ENCODE results near the gene CEBPA. TPM values are rescaled to one million over a fixed set of nuclear protein-coding genes. Genes with fewer than 3 reads are reported as not detected.

The CEBPA gene
- total and polyA plus RNA-seq, 2 experiments from 2014 or later: 2.4 to 6.2 TPM

DNA sequence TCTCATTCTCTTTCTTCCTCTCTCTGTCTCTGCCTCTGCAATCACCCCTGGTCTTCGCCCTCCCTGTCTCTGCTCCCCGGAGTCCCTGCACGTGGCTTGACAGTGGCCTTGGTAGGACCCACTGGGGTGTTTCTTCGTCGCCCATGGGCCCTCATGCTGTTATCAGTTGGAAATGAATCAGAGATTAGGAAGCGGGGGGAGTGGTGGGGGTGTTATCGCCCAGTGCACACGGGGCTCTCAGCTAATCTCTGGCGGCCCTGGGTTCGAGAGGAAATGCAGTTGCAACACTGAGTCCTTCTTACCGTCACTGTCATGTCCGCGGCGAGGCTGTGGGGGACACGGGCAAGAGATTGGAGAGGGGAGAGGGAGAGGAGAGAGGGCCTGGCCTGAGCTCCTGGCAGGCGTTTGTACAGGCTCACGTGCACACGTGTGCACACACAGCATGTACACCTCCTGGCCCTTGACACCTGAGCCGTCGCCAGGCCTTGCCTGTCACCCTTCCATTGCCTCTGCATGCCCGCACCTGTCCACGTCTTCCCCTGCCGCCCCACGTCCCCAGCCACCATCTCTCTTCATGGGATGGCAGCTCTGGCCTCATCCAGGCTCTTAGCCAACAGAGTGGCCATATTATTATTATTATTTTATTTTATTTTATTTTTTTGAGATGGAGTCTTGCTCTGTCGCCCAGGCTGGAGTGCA, 38.9 kb downstream of the CEBPA start:
- no peaks in the 10 kb centered on the region for H3K9me3 ChIP-seq (ENCODE audit: low read depth)
- no peak overlapping the region for H3K27ac ChIP-seq
- no peak for DNase-seq (ENCODE audit: low read depth in 1 of 2, low spot score in 1 of 2)
- no peak overlapping the region for H3K4me3 ChIP-seq
- H3K4me1 ChIP-seq (ENCODE audit: low read depth): peaks cover 5% of the 10 kb centered on the region
- TF ChIP-seq, protein P1, sequence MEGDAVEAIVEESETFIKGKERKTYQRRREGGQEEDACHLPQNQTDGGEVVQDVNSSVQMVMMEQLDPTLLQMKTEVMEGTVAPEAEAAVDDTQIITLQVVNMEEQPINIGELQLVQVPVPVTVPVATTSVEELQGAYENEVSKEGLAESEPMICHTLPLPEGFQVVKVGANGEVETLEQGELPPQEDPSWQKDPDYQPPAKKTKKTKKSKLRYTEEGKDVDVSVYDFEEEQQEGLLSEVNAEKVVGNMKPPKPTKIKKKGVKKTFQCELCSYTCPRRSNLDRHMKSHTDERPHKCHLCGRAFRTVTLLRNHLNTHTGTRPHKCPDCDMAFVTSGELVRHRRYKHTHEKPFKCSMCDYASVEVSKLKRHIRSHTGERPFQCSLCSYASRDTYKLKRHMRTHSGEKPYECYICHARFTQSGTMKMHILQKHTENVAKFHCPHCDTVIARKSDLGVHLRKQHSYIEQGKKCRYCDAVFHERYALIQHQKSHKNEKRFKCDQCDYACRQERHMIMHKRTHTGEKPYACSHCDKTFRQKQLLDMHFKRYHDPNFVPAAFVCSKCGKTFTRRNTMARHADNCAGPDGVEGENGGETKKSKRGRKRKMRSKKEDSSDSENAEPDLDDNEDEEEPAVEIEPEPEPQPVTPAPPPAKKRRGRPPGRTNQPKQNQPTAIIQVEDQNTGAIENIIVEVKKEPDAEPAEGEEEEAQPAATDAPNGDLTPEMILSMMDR (IDR thresholded peaks at IDR 0.05; ENCODE audit: low read depth, low read length): no peak
- no peaks in the 10 kb centered on the region for H3K27me3 ChIP-seq
- H3K36me3 ChIP-seq: no peaks in the 10 kb centered on the region

DNA sequence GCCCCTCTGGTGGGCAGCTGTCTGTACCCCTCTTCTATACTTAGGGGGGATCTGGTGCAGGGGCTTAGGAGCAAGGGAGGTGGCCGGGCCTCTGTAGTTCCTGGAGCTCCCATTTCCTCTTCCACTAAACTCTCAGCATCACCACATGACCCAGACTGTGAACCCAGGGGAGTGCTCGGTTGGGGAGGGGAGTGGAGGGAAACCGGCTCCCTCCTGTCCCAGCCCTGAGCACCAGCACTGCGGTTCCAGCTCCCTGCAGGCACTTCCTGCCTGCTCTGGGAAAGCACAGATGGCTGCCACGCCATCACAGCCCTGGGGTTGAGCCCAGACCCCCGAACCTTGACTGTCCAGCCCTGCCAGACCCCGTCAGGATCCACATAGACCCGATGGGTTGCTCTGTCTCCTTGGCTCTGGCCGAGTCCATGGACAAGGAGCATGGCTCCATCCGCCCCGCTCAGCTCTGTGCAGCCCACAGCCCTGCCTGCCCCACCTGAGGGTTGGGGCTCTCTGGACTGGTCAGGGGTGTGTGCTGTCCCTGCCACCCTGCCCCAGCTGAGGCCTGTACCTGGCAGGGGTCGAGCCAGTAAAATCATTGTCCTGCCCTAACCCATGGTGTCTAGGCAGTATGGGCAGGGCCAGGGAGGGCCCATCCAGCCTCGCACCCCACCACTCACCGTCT, 40.7 kb downstream of the CEBPA start:
- no peak overlapping the region for H3K27ac ChIP-seq
- no peaks in the 10 kb centered on the region for H3K9me3 ChIP-seq (ENCODE audit: low read depth)
- TF ChIP-seq, protein P1 (IDR thresholded peaks at IDR 0.05; ENCODE audit: low read depth, low read length): no peak
- no peak overlapping the region for H3K4me3 ChIP-seq
- no peaks in the 10 kb centered on the region for H3K36me3 ChIP-seq
- H3K27me3 ChIP-seq: no peaks in the 10 kb centered on the region
- no peaks in the 10 kb centered on the region for H3K4me1 ChIP-seq (ENCODE audit: low read depth)
- no peak for DNase-seq (ENCODE audit: low read depth in 1 of 2, low spot score in 1 of 2)

DNA sequence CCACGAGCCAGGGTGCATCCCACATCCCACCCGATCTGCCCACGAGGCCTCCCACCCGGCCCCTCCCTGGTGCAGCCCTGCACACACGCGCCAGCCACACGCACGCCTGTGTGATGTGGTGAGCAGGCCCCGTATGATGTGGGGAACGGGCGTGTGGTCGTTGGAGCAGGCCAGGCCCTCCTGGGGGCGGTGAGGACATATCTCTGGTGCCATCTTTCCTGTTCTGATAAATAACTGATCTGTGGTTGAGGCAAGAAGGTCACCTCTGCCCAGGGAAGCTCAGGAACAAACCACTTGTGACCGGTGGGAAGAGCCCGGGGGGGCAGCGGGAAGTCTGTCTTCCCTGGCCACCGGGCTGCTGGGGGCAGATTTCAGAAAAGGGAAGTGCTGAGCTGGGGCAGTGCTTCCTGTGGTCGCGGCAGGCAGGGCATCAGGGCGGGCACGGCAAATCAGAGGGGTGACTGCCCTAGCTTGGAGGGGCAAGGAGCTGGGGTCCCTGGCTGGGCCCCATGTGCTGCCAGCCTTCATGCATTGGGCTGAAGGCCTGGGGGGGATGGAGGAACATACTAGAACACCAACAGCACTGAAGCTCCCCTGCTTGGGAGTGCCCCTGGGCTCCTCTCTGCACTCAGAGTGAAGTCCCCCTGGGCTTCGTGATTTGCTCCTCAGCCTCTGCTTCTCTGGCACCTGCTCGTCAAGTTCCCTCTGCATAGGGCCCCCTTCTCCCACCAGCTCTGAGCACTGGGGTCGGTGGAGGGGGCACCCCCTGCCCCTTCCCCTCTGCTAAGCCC, 41.5 kb downstream of the CEBPA start:
- H3K27me3 ChIP-seq: no peaks in the 10 kb centered on the region
- no peak overlapping the region for H3K27ac ChIP-seq
- H3K4me1 ChIP-seq (ENCODE audit: low read depth): no peaks in the 10 kb centered on the region
- H3K4me3 ChIP-seq: no peak overlapping the region
- no peak for DNase-seq (ENCODE audit: low read depth in 1 of 2, low spot score in 1 of 2)
- H3K9me3 ChIP-seq (ENCODE audit: low read depth): no peaks in the 10 kb centered on the region
- H3K36me3 ChIP-seq: no peaks in the 10 kb centered on the region
- TF ChIP-seq, protein P1 (IDR thresholded peaks at IDR 0.05; ENCODE audit: low read depth, low read length): no peak

DNA sequence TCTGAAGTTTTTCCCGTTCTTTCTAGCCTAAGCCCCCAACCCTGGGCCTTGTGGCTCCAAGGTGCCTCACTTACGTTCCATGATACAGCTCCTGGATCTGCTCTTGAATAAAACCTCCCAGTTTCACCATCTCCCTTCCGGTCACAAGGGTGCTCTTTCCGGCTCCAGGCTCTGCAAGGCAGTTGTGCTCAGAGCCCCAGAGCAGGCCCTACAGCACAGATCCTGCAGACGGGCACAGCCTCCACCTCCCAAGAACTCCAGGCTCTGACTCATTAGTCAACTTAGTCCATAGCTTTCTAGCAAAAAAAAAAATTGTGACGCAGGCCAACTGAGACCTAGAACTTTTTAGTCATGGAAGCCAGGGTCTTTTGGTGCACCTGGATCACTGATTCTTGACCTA, 42.8 kb downstream of the CEBPA start:
- Histone ChIP-seq H3K27me3 (no peaks in the 10 kb centered on the region), H3K36me3 (no peaks in the 10 kb centered on the region), H3K9me3 (ENCODE audit: low read depth) (no peaks in the 10 kb centered on the region), H3K4me1 (ENCODE audit: low read depth) (no peaks in the 10 kb centered on the region), H3K4me3 (no peak overlapping the region), H3K27ac (no peak overlapping the region)
- TF ChIP-seq, protein P1 (IDR thresholded peaks at IDR 0.05; ENCODE audit: low read depth, low read length): no peak
- peak in 1 of 2 donors; percentile 18 for DNase-seq (ENCODE audit: low read depth in 1 of 2, low spot score in 1 of 2)

DNA sequence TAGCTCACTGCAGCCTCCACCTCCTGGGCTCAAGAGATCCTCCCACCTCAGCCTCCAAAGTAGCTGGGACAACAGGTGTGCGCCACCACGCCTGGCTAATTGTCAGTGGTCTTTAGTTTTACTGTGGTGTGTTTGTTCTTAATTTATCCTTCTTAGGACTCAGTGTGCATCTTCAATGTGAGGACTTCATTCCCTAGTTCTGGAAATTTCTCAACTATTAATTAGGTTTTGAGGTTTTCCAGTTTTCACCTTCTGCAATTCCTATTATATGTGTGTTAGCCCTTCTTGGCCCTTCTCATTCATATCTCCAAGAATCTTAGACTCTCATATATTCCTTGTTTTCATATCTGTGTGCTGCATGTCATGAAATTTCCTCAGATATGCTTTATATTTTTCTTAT, 44.5 kb downstream of the CEBPA start:
- no peak overlapping the region for H3K27ac ChIP-seq
- H3K4me3 ChIP-seq: no peak overlapping the region
- TF ChIP-seq, protein P1 (IDR thresholded peaks at IDR 0.05; ENCODE audit: low read depth, low read length): no peak
- no peaks in the 10 kb centered on the region for H3K27me3 ChIP-seq
- H3K4me1 ChIP-seq (ENCODE audit: low read depth): no peaks in the 10 kb centered on the region
- no peaks in the 10 kb centered on the region for H3K36me3 ChIP-seq
- no peaks in the 10 kb centered on the region for H3K9me3 ChIP-seq (ENCODE audit: low read depth)
- no peak for DNase-seq (ENCODE audit: low read depth in 1 of 2, low spot score in 1 of 2)
